Cerebellar nuclear complex (tissue), 1 donor: ENCODE data around the gene CTCF.

ENCODE experiments used
- DNase-seq, 2 experiments: peaks; one replicate each; lab custom pipeline; 2025; lab: John Stamatoyannopoulos, UW

The CTCF gene

DNA sequence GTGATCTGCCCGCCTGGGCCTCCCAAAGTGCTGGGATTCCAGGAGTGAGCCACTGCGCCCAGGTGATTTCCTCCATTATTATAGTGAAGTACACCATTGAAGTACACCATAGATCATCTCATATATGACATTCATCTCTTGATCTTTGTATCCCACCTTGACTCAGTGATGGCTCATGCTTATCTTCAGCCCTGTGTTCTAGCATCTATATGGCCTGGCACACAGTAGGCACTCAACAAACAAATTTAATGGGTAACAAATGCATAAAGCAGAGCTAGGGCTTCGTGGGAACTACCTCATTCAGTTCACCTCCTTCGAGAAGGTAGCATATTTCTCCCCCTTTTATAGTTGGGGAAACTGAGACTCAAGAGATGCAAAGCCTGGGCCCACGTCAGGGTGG, 103.3 kb downstream of the CTCF start:
- DNase-seq = no peak

DNA sequence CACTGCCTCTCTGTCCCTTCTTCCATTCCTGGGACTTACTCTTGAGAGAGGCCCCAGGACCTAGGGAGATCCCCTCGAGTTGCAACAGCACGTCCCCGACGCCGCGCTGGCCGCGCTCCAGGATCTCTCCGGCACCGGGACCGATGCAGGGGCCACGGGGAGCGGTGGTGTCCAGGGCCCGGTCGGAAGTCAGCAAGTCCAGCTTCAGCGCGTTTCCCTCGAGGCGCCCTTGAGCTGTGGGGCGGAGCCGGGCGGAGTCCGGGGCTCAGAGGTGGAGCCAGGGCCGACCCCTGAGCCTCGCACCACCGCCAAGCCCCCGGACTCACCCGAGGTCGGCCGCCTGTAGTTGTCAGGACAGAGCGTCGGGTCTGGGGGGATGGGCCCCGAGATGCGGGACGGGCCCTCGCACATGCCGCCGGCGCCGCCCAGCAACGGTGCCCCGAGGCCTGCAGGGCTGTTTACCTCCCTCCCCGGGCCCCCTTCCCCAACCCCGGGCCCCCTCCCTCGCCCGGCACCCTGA, 103.8 kb downstream of the CTCF start:
- no peak for DNase-seq

DNA sequence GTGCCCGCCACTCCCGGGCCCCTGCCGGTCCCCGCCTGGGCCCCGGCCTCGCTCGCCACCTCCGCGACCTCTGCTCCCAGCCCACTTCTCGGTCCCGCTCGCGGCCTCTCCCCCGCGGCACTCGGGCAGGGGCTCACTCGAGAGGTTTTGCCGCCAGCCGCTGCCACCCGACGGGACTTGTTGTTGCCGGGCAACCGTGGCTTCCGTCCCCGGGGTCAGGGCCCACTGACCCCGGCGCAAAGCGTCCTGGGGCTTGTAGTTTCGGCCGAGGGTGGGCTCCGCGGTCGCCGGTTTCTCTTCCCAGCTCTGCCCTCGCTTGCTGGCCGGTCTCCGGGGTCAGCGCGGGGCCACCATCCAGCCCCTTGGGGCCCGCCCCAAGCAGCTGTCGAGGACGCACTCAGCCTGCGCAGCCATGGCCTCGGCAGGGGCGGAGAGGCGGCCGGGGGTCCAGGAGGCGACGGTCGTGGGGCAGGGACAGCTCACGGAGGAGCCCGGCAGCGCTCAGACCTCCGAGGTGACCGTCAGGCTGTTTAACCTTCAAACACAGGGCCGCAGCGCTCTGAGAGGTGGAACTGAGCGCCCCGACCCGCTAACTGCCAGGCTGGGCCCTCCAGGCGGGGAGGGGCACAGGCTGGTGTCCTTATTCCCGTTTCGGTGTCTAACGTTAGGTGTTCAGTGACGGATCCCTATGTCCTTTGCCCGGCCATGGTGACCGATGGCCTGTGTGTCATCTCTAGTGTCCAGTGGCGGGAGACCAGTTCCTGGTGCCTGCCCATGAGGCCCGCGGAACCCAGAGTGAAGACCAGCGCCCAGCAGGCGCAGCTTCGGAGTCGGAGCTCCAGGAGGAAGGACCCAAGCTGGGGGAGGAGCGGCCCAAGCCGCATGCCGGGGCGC, 104.5 kb downstream of the CTCF start, which contains the start of the genes C16orf86 and ENKD1:
C16orf86 (plus strand) TSS at position 256 of the 894 bp plus-strand sequence; CDS start at position 413, 157 bp downstream.
ENKD1 (minus strand) TSS at position 192 of the 894 bp plus-strand sequence. CDS start 308 bp downstream, outside the sequence.
- DNase-seq = no peak

DNA sequence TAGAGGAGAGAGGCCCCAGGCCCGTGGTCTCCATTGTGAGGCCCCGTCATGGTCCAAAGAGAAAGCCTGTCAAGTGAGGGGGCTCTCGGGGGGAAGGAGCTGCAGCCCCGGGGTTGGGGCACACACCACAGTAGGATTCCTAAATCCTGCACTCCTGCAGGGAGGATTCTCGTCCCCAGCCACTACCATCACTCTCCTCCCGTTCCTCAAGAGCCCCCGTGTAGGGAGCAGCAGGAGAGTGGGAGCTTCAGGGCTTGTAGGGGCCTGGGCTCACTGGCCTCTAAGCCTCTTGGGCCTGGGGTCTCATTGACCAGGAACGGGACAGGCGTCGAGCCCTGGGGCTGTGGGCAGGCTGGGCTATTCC, 105.1 kb downstream of the CTCF start:
- no peak for DNase-seq

DNA sequence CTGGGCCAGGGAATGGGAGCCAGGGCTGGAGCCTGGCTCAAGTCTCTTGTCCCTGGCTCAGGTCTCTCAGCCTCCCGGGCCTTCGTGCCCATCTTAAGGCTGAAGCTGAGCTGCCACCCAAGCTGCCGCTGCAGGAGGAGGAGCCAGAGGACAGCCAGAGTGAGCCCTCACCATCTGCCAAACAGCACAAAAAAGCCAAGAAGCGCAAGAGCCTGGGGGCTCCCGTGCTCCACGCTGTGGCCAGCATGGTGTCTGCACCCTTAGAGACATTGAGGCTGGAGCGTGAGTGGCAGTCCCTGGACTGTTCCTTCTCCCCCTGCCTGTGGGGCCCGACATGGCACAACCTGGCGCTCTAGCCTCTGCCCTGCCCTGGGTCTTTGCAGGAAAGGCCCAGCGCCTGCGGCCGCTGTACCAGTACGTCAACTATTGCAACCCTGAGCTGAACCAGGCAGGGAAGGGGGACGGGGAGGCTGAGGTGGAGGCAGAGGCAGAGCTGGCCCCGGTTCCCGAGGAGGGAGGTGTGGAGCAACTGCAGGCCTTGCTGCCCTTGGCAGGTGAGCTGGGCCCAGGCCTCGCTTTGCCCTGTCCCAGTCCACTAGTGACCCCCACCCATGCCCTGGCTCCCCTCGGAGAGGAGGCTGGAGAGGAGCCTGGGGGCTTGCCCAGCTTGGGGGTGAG, 105.6 kb downstream of the CTCF start:
- DNase-seq = peak in 1 of 2 experiments; percentile 28

DNA sequence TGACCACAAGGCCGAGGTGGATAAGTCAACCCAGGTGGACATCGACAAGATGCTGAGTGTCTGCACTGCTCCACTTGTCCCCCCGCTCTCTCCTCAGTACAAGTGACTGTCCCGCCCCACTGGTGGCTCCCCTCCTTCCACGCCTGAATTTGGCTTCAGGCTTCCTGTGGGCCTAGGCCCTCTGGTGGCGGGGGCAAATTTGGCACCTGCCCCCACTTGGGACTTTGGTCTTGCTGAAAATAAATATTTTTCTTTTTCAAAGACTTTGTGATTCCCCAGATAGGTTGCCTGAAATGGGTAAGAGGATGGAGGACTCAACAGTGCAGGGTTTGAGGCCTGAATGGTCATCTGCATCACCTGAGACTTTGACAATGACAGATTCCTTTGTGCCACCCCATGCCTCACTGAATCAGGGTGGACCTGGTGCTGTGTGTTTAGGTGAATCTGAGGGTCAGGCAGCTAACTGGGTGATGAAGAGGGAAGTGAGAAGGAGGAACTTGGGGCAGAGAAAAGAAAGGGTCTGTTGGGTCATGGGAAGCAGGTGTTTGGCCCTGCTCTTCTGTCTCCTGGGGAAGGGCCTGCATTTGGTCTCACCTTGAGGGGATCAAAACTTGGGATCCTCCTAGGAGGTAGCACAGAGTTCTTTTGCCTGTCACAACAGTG, 106.3 kb downstream of the CTCF start:
- no peak for DNase-seq

DNA sequence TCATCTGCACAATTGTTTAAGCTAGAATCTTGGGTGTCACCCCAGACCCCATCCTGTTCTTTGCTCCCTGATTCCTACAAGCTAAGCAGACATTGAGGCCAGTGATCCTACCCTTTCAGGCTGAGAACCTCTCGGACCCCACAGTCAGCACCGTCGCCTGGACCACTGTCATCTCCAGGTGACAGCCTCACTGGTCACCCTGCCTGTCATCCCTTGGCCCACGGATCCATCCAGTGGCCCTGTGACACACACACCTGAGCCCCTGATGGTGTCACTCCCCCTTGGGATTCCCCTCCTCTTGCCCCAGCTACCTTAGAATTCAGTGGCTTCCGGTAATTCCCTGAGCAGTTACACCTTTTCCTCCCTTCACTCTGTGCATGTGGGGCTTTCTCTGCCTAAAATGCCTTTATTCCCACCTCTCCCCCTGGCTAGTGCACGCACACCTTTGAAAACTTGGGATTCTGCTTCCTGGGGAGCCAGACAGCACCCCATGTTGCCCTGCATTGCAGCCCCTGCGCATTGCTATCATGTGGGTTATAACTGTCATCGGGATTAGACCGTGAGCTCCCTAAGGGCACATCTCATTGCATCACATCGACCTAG, 107.3 kb downstream of the CTCF start:
- DNase-seq = no peak

DNA sequence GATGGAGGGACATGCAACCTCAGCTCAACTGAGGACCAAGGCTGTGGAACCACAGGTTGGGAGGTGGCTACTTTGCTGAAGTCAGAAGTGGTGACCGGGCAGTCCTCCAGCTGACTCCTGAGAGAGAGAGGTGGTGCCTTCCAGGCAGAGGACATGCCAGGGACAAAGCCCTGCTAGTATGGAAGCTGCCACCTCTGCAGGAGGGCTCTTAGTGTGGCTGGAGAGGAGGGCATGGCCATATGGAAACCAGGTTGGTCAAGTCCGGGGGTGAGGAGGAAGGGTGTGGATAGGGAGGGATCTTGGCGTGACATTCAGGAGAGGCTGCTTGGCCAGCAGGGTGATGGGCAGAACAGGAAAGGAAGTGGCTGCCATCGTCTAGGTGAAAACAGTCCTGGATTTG, 110.0 kb downstream of the CTCF start:
- peak; percentile 84 to 92 for DNase-seq

DNA sequence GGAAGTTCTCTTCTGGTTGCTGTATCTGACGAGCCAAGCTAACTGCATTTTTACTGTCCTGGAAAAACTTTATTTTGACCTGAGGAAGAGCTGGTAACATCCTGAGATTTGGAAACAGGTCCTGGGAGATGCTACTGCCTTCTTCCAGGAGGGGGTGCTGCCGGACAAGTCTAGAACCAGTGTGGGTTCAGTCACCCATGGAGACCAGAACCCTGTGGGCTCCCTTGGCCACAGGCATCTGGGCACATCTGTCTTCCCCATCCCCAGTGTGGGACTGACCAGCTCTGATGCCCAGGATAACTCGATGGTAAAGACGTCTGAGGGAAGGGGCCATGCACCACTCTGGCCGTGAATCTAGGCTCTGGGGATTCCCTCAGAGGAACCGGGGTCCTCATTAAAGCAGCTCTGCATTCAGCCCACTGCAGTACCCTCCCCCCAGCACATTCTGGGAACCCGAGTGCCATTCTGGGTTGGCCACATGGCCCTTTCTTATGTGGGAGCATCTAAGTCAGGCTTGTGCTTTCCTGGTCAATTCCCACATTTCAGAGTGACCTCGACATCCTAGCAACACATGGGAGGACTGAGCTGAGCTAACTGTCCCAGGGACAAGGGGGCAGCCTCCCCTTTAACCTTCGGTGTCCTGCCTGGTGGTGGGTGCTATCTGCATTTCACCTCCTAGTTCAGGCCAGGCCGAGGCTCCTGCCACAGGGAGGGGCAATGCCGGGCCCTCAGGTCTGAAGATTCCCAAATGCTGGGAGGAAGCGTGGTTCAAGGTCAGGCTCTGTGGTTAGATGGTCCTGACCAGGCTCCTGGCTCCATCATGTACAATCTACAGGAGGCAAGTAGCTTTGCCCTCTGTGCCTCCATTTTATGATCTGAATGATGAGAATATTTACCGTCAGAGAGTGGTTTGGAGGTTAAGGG, 110.7 kb downstream of the CTCF start:
- peak in 1 of 2 experiments; percentile 84 for DNase-seq

DNA sequence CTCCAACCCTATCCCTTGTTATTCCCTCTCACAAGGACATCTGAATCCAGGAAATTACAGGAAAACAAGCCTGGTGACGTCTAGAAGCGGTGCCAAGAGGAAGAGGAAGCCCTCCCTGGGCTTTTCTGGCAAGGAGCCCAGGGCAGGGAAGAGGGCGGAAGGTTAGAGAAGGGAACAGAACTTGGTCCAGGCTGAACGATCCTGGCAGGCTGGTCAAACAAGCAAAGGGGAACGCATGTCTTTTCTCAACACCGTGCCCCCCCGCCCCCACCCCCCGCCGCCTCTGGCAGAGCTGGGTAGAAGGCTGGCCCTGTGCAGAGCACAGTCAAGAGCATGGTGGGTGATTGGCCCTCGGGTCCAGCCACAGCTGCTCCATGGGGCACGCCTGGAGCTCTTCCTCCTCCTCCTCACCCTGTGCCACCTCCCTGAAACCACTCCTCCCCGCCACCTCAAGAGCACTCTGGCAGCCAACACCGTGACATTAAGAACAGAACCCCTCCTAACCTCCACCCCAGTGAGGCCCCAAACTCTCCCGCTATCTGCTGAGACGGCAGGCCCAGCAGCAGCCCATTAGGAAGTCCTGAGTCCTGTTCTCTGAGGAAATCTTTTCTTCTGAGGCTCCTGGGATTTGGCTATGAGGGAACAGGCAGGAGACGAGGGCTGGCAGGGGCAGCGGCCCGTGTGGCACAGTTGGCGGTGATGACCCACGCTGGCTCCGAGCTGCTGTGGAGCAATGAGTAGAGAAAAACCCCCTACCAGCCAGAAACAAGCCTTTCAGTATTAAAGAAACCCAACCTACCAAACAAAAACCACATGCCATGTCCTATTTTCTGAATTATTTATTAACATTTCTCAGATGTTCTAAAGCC, 111.6 kb downstream of the CTCF start:
- DNase-seq = peak in 1 of 2 experiments; percentile 29

DNA sequence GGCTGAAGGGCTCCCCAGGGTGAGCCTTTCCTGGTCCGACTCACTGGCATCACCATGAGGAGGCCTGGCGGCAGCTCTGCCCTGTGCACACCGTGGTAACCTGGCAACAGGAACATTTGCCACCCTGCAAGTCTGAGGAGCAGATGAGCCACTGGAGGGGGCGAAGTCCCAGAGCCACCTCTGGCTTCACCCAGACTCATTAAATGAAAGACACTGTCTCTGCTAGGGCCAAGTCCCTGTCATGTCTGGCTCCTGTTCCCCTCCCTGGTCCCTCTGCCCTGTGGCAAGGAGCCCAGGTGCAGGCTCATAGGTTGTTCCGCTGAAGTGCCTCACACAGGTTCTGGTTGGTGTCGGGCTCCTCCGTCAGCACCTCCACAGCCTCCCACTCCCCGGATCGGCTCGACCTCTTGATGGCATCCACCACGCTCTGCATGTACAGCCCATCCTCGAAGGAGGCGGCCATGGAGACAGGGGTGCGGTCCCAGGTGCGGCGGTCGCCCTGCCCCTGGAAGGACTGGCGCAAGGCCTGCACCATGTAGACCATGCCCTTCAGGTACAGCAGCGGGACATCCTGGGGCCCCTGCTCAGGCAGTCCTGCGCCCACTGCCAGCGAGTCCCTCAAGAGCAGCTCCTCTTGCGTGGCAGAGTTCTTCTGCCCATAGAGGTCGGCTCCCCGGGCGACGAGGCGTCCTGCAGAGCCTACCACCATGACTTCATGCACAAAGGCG, 112.7 kb downstream of the CTCF start:
- no peak for DNase-seq

DNA sequence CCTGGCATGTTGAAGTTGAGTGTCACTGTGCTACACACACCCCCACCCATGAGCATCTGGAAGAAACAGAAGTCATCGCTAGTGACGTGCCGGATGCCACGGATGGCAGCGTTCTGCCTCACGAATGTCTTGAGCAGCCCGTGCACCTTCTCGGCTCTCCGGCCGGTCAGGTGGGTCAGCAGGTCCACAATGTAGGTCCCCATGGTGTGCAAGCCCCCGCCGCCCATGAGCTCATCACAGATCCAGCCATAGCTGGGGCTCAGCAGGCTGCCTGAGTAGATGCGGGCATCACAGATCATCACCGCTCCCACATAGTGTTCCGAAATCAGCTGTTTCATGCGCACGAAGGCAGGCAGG, 113.2 kb downstream of the CTCF start:
- no peak for DNase-seq

DNA sequence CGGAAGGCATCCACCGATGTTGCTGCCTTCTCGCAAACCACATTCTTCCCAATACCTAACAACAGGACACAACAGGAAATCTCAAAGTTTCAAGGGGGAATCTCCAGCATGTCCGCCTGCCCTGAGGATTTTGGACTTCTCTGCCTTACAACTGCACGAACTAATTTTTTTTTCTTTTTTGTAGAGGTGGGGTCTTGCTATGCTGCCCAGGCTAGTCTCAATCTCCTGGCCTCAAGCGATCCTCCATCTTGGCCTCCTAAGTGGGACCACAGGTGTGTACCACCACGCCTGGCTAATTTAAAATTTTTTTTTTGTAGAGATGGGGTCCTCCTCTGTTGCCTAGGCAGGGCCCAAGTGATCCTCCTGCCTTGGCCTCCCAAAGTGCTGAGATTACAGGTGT, 113.7 kb downstream of the CTCF start:
- DNase-seq = no peak

DNA sequence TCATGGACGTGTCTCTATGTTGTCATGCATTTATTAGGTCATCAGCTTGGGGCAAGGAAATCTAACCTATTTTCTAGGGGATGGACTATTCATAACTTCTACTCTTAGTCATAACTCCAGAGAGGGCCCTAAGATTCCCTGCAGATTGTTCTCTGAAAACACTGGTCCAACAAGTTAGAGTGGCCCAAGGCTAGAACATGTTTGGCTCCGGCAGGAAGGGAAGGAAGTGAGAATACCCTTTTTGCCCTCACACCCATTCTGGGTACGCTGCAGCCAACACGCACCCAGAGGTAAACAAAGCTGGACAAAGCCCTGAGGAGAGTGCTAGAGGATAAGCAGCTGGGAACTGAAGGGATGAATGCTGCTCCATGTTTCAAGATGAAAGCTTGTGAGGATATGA, 114.2 kb downstream of the CTCF start:
- no peak for DNase-seq

DNA sequence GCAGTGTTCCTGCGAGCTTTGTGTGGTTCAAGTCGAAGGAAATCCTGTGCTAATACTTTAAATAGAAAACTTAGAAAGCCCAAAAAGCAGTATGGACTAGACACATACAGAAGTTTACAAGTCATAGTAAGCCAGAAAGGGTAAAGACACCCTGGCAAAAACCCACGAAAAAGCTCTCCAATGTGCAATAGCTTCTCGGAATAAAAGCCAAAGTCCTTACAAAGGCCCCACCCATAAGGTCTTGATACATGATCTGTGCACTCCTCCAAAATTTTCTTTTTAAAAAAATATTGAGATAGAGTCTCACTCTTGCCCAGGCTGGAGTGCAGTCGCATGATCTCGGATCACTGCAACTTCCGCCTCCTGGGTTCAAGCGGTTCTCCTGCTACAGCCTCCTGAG, 114.6 kb downstream of the CTCF start:
- no peak for DNase-seq

DNA sequence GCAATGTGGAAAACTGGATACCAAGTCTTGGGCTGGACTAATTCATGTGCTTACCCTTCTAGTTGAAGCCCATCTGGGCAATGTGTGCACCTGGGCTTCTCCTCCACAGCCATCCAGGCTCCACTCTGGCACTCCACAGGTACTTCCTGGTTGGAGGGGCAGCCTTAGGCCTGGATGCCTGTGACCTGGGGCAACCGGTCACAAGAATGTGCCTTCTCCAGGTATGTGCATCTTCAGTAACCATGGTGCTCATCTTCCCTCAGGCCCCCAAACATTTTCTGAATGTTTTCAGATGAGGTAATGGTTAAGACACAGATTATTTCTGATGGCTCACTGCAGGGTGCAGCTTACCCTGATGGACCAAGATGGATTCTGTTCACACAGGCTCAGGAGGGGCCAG, 115.4 kb downstream of the CTCF start:
- DNase-seq = no peak

DNA sequence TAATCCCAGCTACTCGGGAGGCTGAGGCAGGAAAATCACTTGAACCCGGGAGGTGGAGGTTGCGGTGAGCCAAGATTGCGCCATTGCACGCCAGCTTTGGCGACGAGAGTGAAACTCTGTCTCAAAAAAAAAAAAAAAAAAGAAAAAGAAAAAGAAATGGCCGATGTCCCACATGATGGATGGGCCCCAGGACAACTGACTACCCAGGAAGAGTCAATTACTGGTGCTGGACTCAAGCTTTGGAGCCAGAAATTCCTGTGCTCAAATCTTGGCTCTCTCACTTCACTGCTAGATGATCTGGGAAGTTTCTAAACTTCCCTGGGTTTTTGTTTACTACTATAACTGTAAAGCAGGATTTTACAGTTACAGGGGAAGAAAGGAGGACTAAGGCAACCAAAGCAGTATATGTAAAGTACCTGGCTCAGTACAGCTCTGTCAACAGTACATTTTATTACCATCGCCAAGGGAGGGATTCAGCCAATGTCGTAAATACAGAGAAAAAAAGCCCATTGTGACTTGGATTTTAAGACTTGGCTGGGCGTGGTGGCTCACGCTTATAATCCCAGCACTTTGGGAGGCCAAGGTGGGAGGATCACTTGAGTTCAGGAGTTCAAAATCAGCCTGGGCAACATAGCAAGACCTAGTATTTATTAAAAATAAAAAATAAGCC, 116.2 kb downstream of the CTCF start:
- DNase-seq = no peak
